GM19238 (cell line): ENCODE measurements around the gene TSPEAR.
"Not testable (repeated sequence)": the region's sequence is repeated elsewhere in the genome, so short reads cannot be mapped to it uniquely, and the experiment has no call there.

Source experiments
- DNase-seq: peaks from one replicate; pipeline ENCODE4 v3.0.0; 2011; ENCODE audit warnings: low spot score; ENCODE audit not compliant: insufficient read length

The TSPEAR gene

DNA sequence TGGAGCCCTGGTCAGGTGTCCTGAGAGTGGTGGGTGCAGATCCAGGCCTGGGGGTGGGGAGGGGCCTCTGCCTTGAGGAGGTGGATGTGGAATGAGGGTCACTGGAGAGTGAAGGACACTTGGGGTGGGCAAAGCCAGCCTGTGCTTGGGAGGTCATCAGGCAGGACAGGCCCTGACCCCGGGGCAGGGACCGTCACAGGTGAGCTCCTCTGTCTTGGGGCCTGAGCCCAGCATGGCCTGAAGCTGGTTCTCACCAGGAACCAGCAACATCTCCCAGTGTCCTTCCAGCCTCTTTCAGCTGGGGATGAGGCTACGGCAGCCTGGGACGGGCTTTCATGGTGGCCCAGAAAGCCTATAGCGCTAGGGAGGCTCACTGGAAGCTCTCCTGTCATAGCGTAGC lies 159.2 kb downstream of the TSPEAR start:
- no peak for DNase-seq

GRCh38 chr21:44551340-44551961 lies 159.9 kb downstream of the TSPEAR start, which contains the start of gene KRTAP10-2:
Gene KRTAP10-2, minus strand, starts transcription at chr21:44551505. Its CDS starts 47 bp downstream, at chr21:44551458.
- DNase-seq = no peak

GRCh38 chr21:44550807-44551206 lies 160.6 kb downstream of the TSPEAR start:
- no peak for DNase-seq

- not testable (repeated sequence) for DNase-seq
Measured at GRCh38 chr21:44550285-44550684, 161.1 kb downstream of the TSPEAR start.

GRCh38 chr21:44549525-44550211 lies 161.7 kb downstream of the TSPEAR start:
- no peak for DNase-seq

- no peak for DNase-seq
Measured at GRCh38 chr21:44548922-44549321, 162.4 kb downstream of the TSPEAR start.

GRCh38 chr21:44548381-44548780 lies 163.0 kb downstream of the TSPEAR start:
- DNase-seq = no peak

GRCh38 chr21:44547656-44548331 lies 163.6 kb downstream of the TSPEAR start:
- no peak for DNase-seq

DNA sequence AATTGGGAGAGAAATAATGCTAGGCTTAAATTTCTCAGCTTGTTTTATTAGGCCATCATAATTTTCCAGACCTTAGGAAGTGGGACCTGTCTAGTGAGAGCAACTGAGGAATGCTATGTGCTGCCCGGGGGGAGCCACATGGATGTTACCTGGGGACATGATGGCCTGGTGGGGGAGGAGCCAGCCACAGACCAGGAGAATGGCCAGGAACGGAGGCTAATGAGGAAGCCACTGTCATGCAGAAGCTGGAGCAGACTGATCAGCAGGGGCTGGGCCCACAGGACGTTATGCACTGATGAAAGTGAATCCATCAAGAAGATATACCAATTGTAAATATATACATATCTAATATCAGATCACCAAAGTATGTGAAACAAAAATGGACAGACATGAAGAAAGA lies 166.8 kb downstream of the TSPEAR start:
- DNase-seq = no peak

DNA sequence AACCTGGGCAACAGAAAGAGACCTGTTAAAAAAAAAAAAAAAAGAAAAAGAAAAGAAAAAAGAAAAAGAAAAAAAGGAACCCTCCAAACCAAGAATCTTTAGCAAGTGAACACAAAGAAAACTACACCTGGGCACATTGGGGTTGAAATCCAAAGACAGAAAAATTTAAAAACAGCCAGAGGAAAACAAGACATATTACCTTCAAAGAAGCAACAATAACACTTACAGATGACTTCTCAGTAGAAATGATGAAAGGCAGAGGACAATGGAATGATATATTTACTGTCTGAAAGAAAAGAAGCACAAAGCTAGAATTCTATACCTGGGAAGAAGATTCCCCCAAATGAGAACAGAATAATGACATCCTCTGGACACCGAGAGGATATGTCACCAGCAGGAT lies 168.7 kb downstream of the TSPEAR start:
- no peak for DNase-seq

DNA sequence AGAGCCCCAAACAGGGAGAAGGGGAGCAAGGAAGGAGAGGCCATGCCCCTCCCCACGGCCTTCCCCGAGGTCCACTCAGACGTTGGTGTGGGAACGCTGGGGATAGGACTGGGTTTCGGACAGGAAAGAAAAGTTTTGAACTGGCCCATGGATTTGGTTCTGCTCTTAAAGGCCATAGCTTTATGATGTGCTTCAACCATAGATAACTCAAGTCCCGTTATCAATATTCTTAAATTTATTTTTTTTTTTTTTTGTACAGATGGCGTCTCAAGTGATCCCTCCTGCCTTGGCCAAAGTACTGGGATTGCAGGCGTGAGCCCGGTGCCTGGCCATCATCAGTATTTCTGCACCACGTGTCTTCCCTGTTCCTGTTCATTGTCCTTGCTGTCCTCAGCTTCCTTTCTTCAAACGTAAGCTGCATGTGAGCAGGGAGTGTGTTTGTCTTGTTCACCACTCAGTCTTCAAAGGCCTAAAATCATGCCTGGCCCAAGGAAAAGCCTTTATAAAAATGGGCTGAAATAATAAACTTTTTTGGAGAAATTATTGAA lies 170.6 kb downstream of the TSPEAR start:
- no peak for DNase-seq

GRCh38 chr21:44539991-44540666 lies 171.2 kb downstream of the TSPEAR start, which contains the start of gene KRTAP10-1:
Gene KRTAP10-1, minus strand, starts transcription at chr21:44540195. Its CDS starts 45 bp downstream, at chr21:44540150.
- no peak for DNase-seq

DNA sequence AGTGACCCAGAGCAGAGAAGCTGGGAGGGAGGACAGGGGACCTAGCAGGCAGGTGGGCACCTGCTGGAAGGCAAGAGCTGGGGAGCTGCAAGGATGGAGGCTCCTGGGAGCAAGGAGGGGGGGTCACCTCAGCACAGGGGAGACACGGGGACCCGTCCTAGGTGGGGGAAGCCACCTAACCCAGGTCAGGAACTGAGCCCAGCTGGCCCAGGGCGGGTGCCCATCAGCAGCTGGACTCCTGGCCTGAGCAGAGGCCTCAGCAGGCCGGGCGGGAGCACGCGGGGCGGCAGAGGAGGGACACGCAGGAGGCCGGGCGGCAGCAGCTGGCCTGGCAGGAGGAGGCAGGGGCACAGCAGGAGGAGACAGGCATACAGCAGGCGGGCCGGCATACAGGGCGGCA lies 172.3 kb downstream of the TSPEAR start:
- DNase-seq = no peak

DNA sequence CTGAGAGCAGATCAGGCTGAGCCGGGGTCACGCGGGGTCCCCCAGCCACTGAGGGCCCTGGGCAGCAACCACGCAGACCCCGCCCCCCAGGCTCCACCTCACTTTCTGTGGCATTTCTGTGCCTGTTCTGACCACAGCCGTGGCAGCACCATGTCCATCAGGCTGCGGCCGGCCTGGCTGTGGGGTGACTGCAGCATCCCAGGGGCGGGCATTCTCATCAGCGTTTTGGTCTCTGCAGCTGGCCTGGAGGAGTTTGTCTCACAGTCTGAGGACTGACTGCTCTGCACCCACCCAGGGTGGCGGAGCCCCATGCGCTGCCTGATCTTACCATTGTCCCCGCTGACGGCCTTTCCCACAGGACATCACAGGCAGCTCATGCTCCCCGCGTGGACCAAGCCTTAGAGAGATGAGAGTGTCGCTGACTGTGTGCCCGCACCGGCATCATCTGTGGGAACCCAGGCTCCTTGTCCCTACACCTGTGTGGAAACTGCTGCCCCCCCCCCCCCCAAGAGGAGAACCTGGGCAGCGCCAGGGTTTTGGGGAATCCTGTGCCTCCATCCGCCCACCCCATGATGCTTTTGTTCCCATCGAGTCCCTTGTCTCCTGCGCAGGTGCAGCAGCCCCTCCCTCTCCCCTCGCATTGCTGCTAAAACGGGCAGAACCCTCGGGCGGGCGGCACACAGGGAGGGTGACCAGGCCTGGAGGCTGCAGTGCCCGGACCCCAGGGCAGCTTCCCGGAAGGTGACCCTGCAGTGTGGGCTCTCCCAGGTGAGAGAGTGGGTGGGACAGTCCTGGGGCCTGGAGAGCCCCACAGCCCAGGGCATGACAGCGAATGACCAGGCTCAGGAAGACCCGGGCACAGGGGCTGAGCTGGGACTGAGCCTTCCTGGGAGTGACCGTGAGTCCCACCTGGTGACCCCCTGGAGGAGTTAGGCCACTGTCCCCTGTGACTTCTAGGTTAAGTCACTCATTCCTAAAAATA lies 173.2 kb downstream of the TSPEAR start:
- no peak for DNase-seq

GRCh38 chr21:44535963-44536362 lies 175.4 kb downstream of the TSPEAR start:
- no peak for DNase-seq

DNA sequence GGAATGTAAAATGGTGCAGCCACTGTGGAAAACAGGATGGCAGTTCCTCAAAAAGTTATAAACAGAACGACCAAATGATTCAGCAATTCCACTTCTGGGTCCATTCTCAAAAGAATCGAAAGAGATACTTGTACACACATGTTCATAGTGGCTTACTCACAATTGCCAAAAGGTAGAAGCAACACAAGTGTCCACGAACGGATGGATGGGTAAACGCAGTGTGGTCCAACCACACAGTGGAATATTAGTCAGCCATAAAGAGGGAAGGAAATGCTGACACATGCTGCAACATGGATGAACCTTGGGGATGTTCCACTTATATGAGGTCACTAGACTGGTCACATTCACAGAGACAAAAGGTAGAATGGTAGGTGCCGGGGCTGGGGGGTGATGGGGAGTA lies 176.7 kb downstream of the TSPEAR start:
- DNase-seq = no peak

GRCh38 chr21:44533891-44534627 lies 177.3 kb downstream of the TSPEAR start:
- DNase-seq = no peak

DNA sequence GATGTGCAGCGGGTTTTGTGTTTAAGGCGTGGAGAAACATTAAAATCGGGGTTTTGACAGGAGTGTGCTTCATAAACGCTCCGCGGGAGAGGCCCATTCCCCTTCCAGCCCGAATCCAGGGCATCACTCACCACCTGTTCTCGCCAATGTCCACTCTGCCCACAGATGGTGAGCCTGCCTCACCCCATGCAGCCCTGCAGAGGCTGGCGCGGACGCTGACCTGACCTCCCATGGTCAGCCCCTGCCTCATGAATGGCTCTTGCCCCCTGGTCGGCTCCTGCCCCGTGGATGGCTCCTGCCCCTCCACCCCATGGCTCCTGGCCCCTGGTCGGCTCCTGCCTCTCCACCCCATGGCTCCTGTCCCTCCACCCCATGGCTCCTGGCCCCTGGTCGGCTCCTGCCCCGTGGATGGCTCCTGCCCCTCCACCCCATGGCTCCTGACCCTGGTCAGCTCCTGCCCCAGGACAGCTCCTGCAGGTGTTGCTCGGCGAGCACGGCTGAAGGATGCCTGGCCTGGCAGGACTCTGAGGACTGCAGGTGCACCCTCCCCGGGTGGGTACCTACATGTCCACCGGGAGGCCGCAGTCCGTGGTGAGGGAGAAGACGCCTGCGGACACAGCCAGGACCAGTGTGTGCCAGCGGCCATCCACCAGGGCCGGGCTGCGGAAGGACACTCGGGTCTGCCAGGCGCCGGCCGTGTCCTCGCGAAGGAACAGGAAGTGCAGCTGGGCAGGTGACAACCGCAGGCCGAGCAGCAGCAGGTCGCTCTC lies 178.1 kb downstream of the TSPEAR start:
- DNase-seq = no peak

- DNase-seq = no peak
Measured at GRCh38 chr21:44532712-44533111, 178.7 kb downstream of the TSPEAR start.
